Colonic mucosa (tissue), 4 donors: ENCODE measurements around the gene PPARG. TPM values are rescaled to one million over a fixed set of nuclear protein-coding genes. Genes with fewer than 3 reads are reported as not detected.

Source experiments
- DNase-seq: peaks from one replicate; pipeline ENCODE4 v3.0.0-alpha.2; 2020
- H3K27ac ChIP-seq: fragments of 200-600 bp; one replicate; pipeline ENCODE4 v1.8.0; 2021
- H3K27me3 ChIP-seq: fragments of 200-600 bp; one replicate; pipeline ENCODE4 v1.8.0; 2021
- H3K36me3 ChIP-seq: fragments of 200-600 bp; one replicate; pipeline ENCODE4 v1.8.0; 2021
- H3K4me1 ChIP-seq: fragments of 200-600 bp; one replicate; pipeline ENCODE4 v1.8.0; 2021; ENCODE audit warnings: mild to moderate bottlenecking
- H3K4me3 ChIP-seq: fragments of 200-600 bp; one replicate; pipeline ENCODE4 v1.8.0; 2021
- H3K9ac ChIP-seq, 2 donors: one replicate each; pipeline ENCODE4 v1.7.0; 2013; ENCODE audit warnings: control low read depth in 2 of 2, low read depth in 2 of 2, low read length in 2 of 2
- H3K9me3 ChIP-seq: fragments of 200-600 bp; one replicate; pipeline ENCODE4 v1.8.0; 2021
- intact Hi-C: fragments of 100-400 bp; cut with DNase I; formaldehyde crosslinking; loops from one replicate; pipeline ENCODE4 v1.14.1; 2022
- total RNA-seq, 2 donors: library from RNA; stranded (reverse); fragmentation: NEBNext Ultra II Directional in 1 of 2; extraction: Animal tissue kit (Norgen Biotek cat#: 25700) in 1 of 2; gene quantifications; one replicate each; pipeline ENCODE4 v1.2.1, GENCODE V29; 2021
- TF ChIP-seq, protein P1 (sequence below): fragments of 200-600 bp; IDR thresholded peaks from one replicate; pipeline ENCODE4 v1.8.0; 2022; ENCODE audit warnings: antibody characterized with exemption, mild to moderate bottlenecking
- donor health status: healthy.
- donor health status: DM: no; HTN: no; CAD: no.
- donor health status: DM: no; HTN: no; CAD: no.

PPARG gene
- total RNA-seq, 2 donors from 2014 or later = 85.2 to 169 TPM

DNA sequence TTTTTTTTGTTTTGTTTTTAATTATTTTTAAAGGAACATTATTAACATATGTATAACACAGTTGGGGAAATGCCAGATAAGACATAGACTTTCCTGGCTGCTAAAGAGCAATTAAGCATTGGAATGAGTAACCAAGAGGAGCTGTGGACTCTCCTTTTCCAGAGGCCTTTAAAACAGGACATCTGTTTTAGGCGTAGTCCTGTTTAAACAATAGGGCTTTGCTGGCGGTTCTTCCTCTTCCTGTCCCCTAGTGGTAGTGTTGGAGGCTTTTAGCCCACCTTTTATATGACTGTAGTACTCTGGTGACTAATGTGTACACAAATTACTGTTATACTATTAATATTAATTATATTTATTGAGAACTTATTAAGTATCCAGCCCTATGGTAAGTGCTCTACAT lies 81.9 kb downstream of the PPARG start:
- Histone ChIP-seq H3K27ac (peak overlapping the region; percentile 64), H3K4me3 (no peak overlapping the region), H3K36me3 (no peaks in the 10 kb centered on the region), H3K4me1 (peaks cover 6% of the 10 kb centered on the region), H3K9me3 (no peaks in the 10 kb centered on the region), H3K27me3 (no peaks in the 10 kb centered on the region), H3K9ac (peak overlapping the region in 1 of 2 donors; percentile 47)
- DNase-seq = peak; percentile 61
- TF ChIP-seq, protein P1, sequence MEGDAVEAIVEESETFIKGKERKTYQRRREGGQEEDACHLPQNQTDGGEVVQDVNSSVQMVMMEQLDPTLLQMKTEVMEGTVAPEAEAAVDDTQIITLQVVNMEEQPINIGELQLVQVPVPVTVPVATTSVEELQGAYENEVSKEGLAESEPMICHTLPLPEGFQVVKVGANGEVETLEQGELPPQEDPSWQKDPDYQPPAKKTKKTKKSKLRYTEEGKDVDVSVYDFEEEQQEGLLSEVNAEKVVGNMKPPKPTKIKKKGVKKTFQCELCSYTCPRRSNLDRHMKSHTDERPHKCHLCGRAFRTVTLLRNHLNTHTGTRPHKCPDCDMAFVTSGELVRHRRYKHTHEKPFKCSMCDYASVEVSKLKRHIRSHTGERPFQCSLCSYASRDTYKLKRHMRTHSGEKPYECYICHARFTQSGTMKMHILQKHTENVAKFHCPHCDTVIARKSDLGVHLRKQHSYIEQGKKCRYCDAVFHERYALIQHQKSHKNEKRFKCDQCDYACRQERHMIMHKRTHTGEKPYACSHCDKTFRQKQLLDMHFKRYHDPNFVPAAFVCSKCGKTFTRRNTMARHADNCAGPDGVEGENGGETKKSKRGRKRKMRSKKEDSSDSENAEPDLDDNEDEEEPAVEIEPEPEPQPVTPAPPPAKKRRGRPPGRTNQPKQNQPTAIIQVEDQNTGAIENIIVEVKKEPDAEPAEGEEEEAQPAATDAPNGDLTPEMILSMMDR = no peak
- intact Hi-C loops = no loop called here

DNA sequence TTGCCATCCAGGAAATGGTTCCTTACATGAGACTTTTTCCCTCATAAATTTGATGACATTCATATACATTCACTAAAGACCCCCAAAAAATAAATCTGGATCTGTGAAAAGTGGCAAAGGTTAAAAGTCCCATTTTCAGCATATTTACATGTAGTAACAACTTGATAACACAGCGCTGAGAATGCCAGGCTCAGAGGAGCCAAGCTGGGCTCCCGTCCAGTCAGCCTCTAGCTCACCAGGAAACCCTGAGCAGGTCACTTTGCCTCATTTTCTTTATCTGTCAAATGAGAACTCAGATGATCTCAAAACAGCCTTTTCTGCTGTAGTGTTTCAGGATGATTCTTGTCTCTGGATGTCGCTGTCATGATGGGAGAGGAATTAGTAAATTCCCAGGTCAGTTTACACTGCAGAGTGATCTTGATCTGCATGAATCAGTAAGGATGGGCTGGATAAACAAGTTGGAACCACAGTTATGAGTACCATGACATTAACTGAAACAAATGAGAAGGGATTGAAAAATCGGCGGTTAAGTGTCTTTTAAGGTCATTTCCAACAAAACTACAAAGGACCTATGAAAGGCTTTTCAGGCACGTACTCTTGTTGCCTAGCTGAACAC lies 82.8 kb downstream of the PPARG start:
- H3K9ac ChIP-seq = peak overlapping the region in 1 of 2 donors; percentile 35

DNA sequence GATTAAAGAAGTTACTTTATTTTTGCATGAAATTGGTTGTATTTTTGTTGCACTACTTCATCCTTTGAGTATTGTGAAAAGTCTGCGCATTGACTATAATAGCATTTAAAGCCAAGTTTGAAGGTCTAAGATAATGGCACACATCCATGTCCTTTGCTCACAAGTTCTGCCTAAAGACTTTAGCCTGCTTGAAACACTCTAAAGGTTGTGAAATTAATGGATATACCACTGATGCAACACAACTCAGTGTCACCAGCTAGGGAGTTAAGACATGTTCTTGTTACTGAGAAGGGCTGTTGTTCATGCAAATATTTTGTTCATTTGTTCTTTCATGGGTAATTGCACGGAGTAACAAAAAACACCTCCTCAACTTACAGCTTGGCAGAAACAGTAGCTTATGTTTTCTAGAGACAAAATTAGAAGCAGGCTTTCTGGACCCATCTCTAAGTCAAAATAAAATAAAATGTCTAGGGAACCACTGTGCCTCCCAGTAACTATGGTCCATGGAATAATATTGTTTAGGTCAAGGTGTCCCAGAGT lies 83.9 kb downstream of the PPARG start:
- H3K27ac ChIP-seq = no peak overlapping the region
- no peak for DNase-seq
- intact Hi-C loops = no loop called here
- peaks cover 6% of the 10 kb centered on the region for H3K4me1 ChIP-seq
- H3K27me3 ChIP-seq = no peaks in the 10 kb centered on the region
- no peak overlapping the region for H3K9ac ChIP-seq
- H3K9me3 ChIP-seq = no peaks in the 10 kb centered on the region
- TF ChIP-seq, protein P1 = no peak
- no peaks in the 10 kb centered on the region for H3K36me3 ChIP-seq
- no peak overlapping the region for H3K4me3 ChIP-seq

More for the DNA sequence above, 82.8 kb downstream of the PPARG start:
- intact Hi-C loops = no loop called here
- DNase-seq = no peak
- Histone ChIP-seq H3K4me1 (peaks cover 6% of the 10 kb centered on the region), H3K27me3 (no peaks in the 10 kb centered on the region), H3K4me3 (no peak overlapping the region), H3K27ac (no peak overlapping the region), H3K36me3 (no peaks in the 10 kb centered on the region), H3K9me3 (no peaks in the 10 kb centered on the region)
- TF ChIP-seq, protein P1 = no peak

GRCh38 chr3:12375572-12375971 lies 86.7 kb downstream of the PPARG start:
- Histone ChIP-seq H3K27ac (no peak overlapping the region), H3K9ac (no peak overlapping the region), H3K9me3 (no peaks in the 10 kb centered on the region), H3K27me3 (no peaks in the 10 kb centered on the region), H3K4me3 (no peak overlapping the region), H3K4me1 (peaks cover 6% of the 10 kb centered on the region), H3K36me3 (no peaks in the 10 kb centered on the region)
- no peak for DNase-seq
- intact Hi-C loops = no loop called here
- TF ChIP-seq, protein P1 = no peak

GRCh38 chr3:12379640-12380429 lies 91.0 kb downstream of the PPARG start:
- H3K36me3 ChIP-seq = no peaks in the 10 kb centered on the region
- intact Hi-C loops = no loop called here

More at GRCh38 chr3:12379640-12380429, 91.0 kb downstream of the PPARG start:
- TF ChIP-seq, protein P1 = no peak
- Histone ChIP-seq H3K27ac (no peak overlapping the region), H3K4me1 (peaks cover 4% of the 10 kb centered on the region), H3K27me3 (no peaks in the 10 kb centered on the region), H3K9ac (no peak overlapping the region), H3K9me3 (no peaks in the 10 kb centered on the region), H3K4me3 (no peak overlapping the region)
- no peak for DNase-seq
